ENCODE results near the gene KIAA1671.

DNA sequence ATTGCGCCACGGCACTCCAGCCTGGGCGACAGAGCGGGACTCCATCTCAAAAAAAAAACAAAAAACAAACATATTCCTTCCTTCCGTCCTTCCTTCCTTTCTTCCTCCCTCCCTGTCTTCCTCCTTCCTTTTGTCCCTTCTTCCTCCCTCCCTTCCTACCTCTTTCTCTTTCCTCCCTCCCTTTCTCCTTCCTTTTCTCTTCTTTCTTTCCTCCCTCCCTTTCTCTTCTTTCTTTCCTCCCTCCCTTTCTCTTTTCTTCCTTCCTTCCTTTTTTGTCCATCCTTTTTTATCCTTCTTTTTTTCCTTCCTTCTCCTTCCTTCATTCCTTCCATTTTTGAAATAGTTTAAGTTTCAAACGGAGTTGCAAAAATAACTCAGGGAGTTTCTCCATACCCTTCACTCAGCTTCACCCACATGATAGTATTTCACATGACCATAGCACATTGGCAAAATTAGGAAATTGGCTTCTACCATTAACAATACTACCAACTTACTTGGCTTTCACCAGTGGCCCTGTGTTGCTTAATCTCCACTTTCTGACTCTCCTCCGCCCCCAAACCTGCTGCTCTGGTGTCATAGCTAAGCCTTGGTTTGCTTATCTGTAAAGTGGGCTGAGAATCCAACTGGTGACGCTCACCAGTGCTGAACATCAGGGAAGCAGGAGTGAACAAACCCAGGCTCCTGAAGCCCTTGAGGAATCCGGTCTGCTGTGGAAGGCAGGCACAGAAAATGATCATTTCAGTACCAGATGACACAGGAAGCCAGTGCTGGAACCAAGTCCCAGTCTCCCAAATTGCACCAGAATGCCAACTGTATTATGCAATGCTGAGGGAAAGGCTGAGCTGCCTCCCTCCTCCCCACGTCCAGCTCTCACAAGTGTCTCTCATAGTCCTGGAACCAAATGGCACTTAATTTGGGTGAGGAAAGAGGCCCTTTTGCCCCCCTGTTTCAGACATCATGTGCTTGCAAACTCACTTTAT, 229.9 kb downstream of the KIAA1671 start:
- peak in 1 of 2 donors; percentile 27 for TF ChIP-seq POLR2AphosphoS5 (IDR thresholded peaks at IDR 0.05)
- TF ChIP-seq, protein P1, sequence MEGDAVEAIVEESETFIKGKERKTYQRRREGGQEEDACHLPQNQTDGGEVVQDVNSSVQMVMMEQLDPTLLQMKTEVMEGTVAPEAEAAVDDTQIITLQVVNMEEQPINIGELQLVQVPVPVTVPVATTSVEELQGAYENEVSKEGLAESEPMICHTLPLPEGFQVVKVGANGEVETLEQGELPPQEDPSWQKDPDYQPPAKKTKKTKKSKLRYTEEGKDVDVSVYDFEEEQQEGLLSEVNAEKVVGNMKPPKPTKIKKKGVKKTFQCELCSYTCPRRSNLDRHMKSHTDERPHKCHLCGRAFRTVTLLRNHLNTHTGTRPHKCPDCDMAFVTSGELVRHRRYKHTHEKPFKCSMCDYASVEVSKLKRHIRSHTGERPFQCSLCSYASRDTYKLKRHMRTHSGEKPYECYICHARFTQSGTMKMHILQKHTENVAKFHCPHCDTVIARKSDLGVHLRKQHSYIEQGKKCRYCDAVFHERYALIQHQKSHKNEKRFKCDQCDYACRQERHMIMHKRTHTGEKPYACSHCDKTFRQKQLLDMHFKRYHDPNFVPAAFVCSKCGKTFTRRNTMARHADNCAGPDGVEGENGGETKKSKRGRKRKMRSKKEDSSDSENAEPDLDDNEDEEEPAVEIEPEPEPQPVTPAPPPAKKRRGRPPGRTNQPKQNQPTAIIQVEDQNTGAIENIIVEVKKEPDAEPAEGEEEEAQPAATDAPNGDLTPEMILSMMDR (IDR thresholded peaks at IDR 0.05), result no peak
- no peak for TF ChIP-seq POLR2A (IDR thresholded peaks at IDR 0.05)
